H1 (cell line): ENCODE data around the gene IRGC. TPM values are rescaled to one million over a fixed set of nuclear protein-coding genes. Genes with fewer than 3 reads are reported as not detected.

Experiments
- CTCF ChIA-PET: fragments of 300-600 bp; sonication (Branson Sonifier 250); formaldehyde crosslinking; loops from one replicate; lab custom pipeline; 2021; ENCODE audit not compliant: partially characterized antibody; lab: Charles Lee
- POLR2A ChIA-PET: fragments of 300-600 bp; sonication (Branson Sonifier 250); formaldehyde crosslinking; loops from one replicate; lab custom pipeline; 2021; ENCODE audit warnings: inconsistent platforms; ENCODE audit not compliant: partially characterized antibody; lab: Charles Lee
- DNase-seq, 2 experiments: peaks; one replicate each; pipeline versions ENCODE4 v3.0.0 to v3.0.0-alpha.2; 2010 to 2022; ENCODE audit warnings: low spot score in 2 of 2, low read depth in 1 of 2, mixed read lengths in 1 of 2
- FAIRE-seq: peaks from 2 replicates; lab custom pipeline; 2011; peaks lifted over from hg19 to GRCh38; lab: Jason Lieb, UNC
- H2AFZ ChIP-seq: 2 replicates; pipeline ENCODE4 v1.8.1; 2012; ENCODE audit warnings: low read length, inconsistent platforms
- H2AK5ac ChIP-seq: 2 replicates; pipeline ENCODE4 v1.6.1; 2013; ENCODE audit warnings: low read depth, low read length
- H2BK120ac ChIP-seq: replicated peaks from 2 replicates; pipeline ENCODE3; 2013; ENCODE audit warnings: low read depth, low read length, inconsistent platforms
- H2BK12ac ChIP-seq: 2 replicates; pipeline ENCODE4 v1.6.1; 2013; ENCODE audit warnings: low read depth, low read length
- H2BK15ac ChIP-seq: 2 replicates; pipeline ENCODE4 v1.6.1; 2013; ENCODE audit warnings: low read length
- H2BK20ac ChIP-seq: 2 replicates; pipeline ENCODE4 v1.6.1; 2013; ENCODE audit warnings: low read length
- H2BK5ac ChIP-seq: 2 replicates; pipeline ENCODE4 v1.6.1; 2013; ENCODE audit warnings: low read depth, low read length
- H3K14ac ChIP-seq: 2 replicates; pipeline ENCODE4 v1.6.1; 2013; ENCODE audit warnings: inconsistent platforms; ENCODE audit not compliant: insufficient read length
- H3K18ac ChIP-seq: 2 replicates; pipeline ENCODE4 v1.6.1; 2013; ENCODE audit warnings: low read length; ENCODE audit errors: extremely low read depth
- H3K23ac ChIP-seq: 2 replicates; pipeline ENCODE4 v1.6.1; 2013; ENCODE audit warnings: inconsistent platforms; ENCODE audit not compliant: insufficient read length
- H3K23me2 ChIP-seq: 2 replicates; pipeline ENCODE4 v1.6.1; 2013; ENCODE audit warnings: low read depth, low read length
- H3K27ac ChIP-seq: 2 replicates; pipeline ENCODE4 v1.6.1; 2011; ENCODE audit warnings: low read depth, low read length, inconsistent platforms
- H3K27me3 ChIP-seq, 4 experiments: replicated peaks in 1 of 4; 1 replicate in 1 of 4; 2 replicates in 3 of 4; pipeline versions ENCODE4 v1.6.1 to v1.8.1; 2011 to 2013; ENCODE audit warnings: low read length in 3 of 4, mild to moderate bottlenecking in 3 of 4, inconsistent platforms in 2 of 4, mixed read lengths in 2 of 4, moderate library complexity in 1 of 4; ENCODE audit not compliant: control insufficient read depth in 3 of 4, insufficient read depth in 3 of 4; ENCODE audit errors: extremely low read depth in 1 of 4
- H3K36me3 ChIP-seq, 4 experiments: 2 replicates each; pipeline versions ENCODE4 v1.6.1 to v1.8.1; 2011 to 2013; ENCODE audit warnings: mild to moderate bottlenecking in 4 of 4, low read length in 3 of 4, moderate library complexity in 2 of 4, control low read depth in 1 of 4, inconsistent platforms in 1 of 4; ENCODE audit not compliant: insufficient read depth in 4 of 4, control insufficient read depth in 2 of 4
- H3K4ac ChIP-seq: replicated peaks from 2 replicates; pipeline ENCODE3; 2013; ENCODE audit warnings: low read length, low read depth, mixed read lengths, inconsistent platforms; ENCODE audit not compliant: insufficient read length
- H3K4me1 ChIP-seq, 4 experiments: replicated peaks in 1 of 4; 1 replicate in 1 of 4; 2 replicates in 3 of 4; pipeline versions ENCODE4 v1.6.1 to v1.8.1; 2011 to 2013; ENCODE audit warnings: low read length in 3 of 4, inconsistent platforms in 2 of 4, mixed read lengths in 1 of 4; ENCODE audit not compliant: insufficient read depth in 4 of 4, control insufficient read depth in 3 of 4
- H3K4me2 ChIP-seq, 2 experiments: 2 replicates each; pipeline versions ENCODE4 v1.6.1 to v1.8.1; 2011 to 2013; ENCODE audit warnings: low read depth in 2 of 2, low read length in 2 of 2, control low read depth in 1 of 2, inconsistent platforms in 1 of 2, mild to moderate bottlenecking in 1 of 2; ENCODE audit not compliant: insufficient read depth in 1 of 2
- H3K4me3 ChIP-seq, 4 experiments: fragments of 200-600, 300-600 bp in 1 of 4; sonication (generic), shearing (Covaris generic), sonication (Bioruptor Twin) in 1 of 4; 2 replicates each; pipeline versions ENCODE4 v1.5.1 to v1.8.1; 2011 to 2016; ENCODE audit warnings: low read length in 4 of 4, low read depth in 3 of 4, control low read depth in 2 of 4, inconsistent platforms in 2 of 4, mild to moderate bottlenecking in 2 of 4, mixed read lengths in 1 of 4, moderate library complexity in 1 of 4; ENCODE audit not compliant: insufficient read depth in 2 of 4; ENCODE audit errors: extremely low read depth in 1 of 4
- H3K56ac ChIP-seq: replicated peaks from 2 replicates; pipeline ENCODE3; 2013; ENCODE audit warnings: low read depth, mild to moderate bottlenecking, mixed read lengths, low read length, inconsistent platforms; ENCODE audit not compliant: insufficient read length
- H3K79me1 ChIP-seq: 2 replicates; pipeline ENCODE4 v1.6.1; 2013; ENCODE audit warnings: low read depth, low read length, control low read depth
- H3K79me2 ChIP-seq, 2 experiments: 2 replicates each; pipeline versions ENCODE4 v1.6.1 to v1.8.1; 2012 to 2013; ENCODE audit warnings: low read length in 2 of 2, mild to moderate bottlenecking in 2 of 2, inconsistent platforms in 1 of 2; ENCODE audit not compliant: insufficient read depth in 2 of 2, control insufficient read depth in 1 of 2
- H3K9ac ChIP-seq, 4 experiments: replicated peaks in 1 of 4; 1 replicate in 1 of 4; 2 replicates in 3 of 4; pipeline versions ENCODE4 v1.6.1 to v1.8.1; 2011 to 2013; ENCODE audit warnings: low read depth in 3 of 4, low read length in 3 of 4, control low read depth in 2 of 4, mild to moderate bottlenecking in 2 of 4, moderate library complexity in 2 of 4, inconsistent platforms in 1 of 4; ENCODE audit errors: extremely low read depth in 1 of 4
- H3K9me3 ChIP-seq, 2 experiments: 2 replicates each; pipeline versions ENCODE4 v1.6.1 to v1.8.1; 2012 to 2013; ENCODE audit warnings: mild to moderate bottlenecking in 2 of 2, moderate library complexity in 2 of 2, control low read depth in 1 of 2, inconsistent platforms in 1 of 2, low read depth in 1 of 2, low read length in 1 of 2, mixed read lengths in 1 of 2; ENCODE audit not compliant: insufficient read depth in 2 of 2
- H4K20me1 ChIP-seq, 2 experiments: replicated peaks in 1 of 2; 2 replicates each; pipeline versions ENCODE3 to v1.8.1; 2011 to 2013; ENCODE audit warnings: inconsistent platforms in 2 of 2, low read length in 2 of 2, mild to moderate bottlenecking in 1 of 2; ENCODE audit not compliant: insufficient read depth in 2 of 2, control insufficient read depth in 1 of 2
- H4K5ac ChIP-seq: 2 replicates; pipeline ENCODE4 v1.6.1; 2013; ENCODE audit warnings: low read length, low read depth, mixed read lengths, inconsistent platforms; ENCODE audit not compliant: insufficient read length
- H4K8ac ChIP-seq: 2 replicates; pipeline ENCODE4 v1.8.0; 2013; ENCODE audit warnings: mild to moderate bottlenecking, moderate library complexity, low read length, inconsistent platforms; ENCODE audit not compliant: insufficient read depth; ENCODE audit errors: extremely low read depth
- H4K91ac ChIP-seq: replicated peaks from 2 replicates; pipeline ENCODE3; 2013; ENCODE audit warnings: low read length, mixed read lengths, inconsistent platforms; ENCODE audit not compliant: insufficient read length
- TBP ChIP-seq: IDR thresholded peaks from 2 replicates; pipeline ENCODE4 v1.6.1; 2011; ENCODE audit warnings: low read depth, low read length, improper control_type of control experiment
- WGBS, 2 experiments: shearing (Covaris generic) in 1 of 2; methylation state at CpG; one replicate each; pipeline versions ENCODE4 v1.1.6 to v1.1.7; 2013 to 2015; ENCODE audit warnings: low lambda C conversion rate in 2 of 2, mixed read lengths in 2 of 2, inconsistent platforms in 1 of 2, low coverage in 1 of 2, missing lambda C conversion rate in 1 of 2; ENCODE audit not compliant: insufficient replicate concordance in 2 of 2, insufficient coverage in 1 of 2, insufficient read length in 1 of 2; ENCODE audit errors: extremely low coverage in 1 of 2, missing lambda C conversion rate in 1 of 2; 5-methylcytosine and 5-hydroxymethylcytosine counted together
- polyA plus RNA-seq, 7 experiments: library from polyadenylated mRNA; depleted of rRNA in 3 of 7; stranded (reverse) in 5 of 7; unstranded in 2 of 7; fragments of >200 nt in 5 of 7; fragments of 200-250 nt in 2 of 7; gene quantifications; 1 replicate in 5 of 7; 2 replicates in 1 of 7; 4 replicates in 1 of 7; pipeline versions ENCODE4 v1.2.1 to v1.2.3, GENCODE V29; 2011 to 2013; ENCODE audit warnings: missing spikeins in 2 of 7, mixed read lengths in 2 of 7
- total RNA-seq: library from RNA; stranded (reverse); fragmentation: NEBNext Ultra II Directional; extraction: Animal tissue kit (Norgen Biotek cat#: 25700); gene quantifications from 2 replicates; pipeline ENCODE4 v1.2.1, GENCODE V29; 2021

The IRGC gene
- total and polyA plus RNA-seq, 2 of the 8 experiments (the other 6 are each of a cell fraction or from before 2014, with no cell fraction given) = not detected

DNA sequence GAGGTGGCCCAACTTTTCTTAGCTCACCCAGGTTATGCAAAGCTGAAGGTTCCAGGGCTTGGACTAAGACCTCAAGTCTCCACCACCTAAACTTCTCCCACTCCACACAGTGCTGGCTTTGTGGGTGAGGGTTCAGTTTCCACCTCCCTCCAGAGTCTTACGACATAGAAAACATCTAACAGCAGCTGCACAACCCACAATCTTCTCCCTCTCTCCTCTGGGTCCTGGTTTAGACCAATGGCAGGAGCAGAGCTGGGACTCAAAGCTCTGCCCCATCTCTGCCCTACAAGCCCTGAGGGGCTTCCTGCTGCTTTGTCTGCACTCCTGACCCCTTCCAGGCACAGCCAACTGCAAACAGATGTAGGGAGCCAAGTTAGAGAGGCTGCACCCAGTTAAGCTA is 16.0 kb downstream of the IRGC start:
- H2AK5ac ChIP-seq = no peak overlapping the region
- no peak for TF ChIP-seq TBP

More for the DNA sequence above, 16.0 kb downstream of the IRGC start:
- Histone ChIP-seq H3K56ac (no peak overlapping the region), H3K23ac (no peak overlapping the region), H3K9me3 (no peaks in the 10 kb centered on the region), H3K4ac (no peak overlapping the region), H3K18ac (no peak overlapping the region), H2BK120ac (no peak overlapping the region), H3K14ac (no peak overlapping the region), H4K91ac (no peak overlapping the region), H3K79me1 (no peaks in the 10 kb centered on the region), H2BK12ac (no peak overlapping the region), H3K79me2 (no peaks in the 10 kb centered on the region), H3K27me3 (no peaks in the 10 kb centered on the region), H2BK15ac (no peak overlapping the region), H4K8ac (no peak overlapping the region), H2AFZ (no peak overlapping the region), H3K4me1 (no peaks in the 10 kb centered on the region), H3K36me3 (peaks cover 8 to 35% (median 21%) of the 10 kb centered on the region in 4 experiments; a peak in 6 of 8 replicates), H4K20me1 (peaks cover 0 to 6% of the 10 kb centered on the region in 2 experiments), H3K9ac (no peak overlapping the region), H2BK20ac (no peak overlapping the region), H2BK5ac (no peak overlapping the region), H3K27ac (no peak overlapping the region), H3K4me3 (no peak overlapping the region), H3K23me2 (no peaks in the 10 kb centered on the region), H3K4me2 (no peak overlapping the region), H4K5ac (no peak overlapping the region)
- DNase-seq (no peak), FAIRE-seq (no peak)
- CTCF ChIA-PET = interaction anchor here (0.9 to 2.7 kb wide), 5 partner anchors 9 to 78 kb away, joined by 3 to 11 read pairs (median 3); no protein-coding TSS in a partner anchor
- 77% methylated on average over 1 of the region's 1 CpG; no CpG with 5 or more reads in 1 of the 2 experiments for WGBS, 2 experiments
- POLR2A ChIA-PET = interaction anchor here (1.3 kb wide), 1 partner anchor 11 kb away, joined by 4 read pairs; no protein-coding TSS in a partner anchor
